HG02870 (cell line): ENCODE results near the gene MMRN2.
A peak's percentile ranks its signal among the peaks of the same experiment; 100 is the strongest.
"Not testable (repeated sequence)": the region's sequence is repeated elsewhere in the genome, so short reads cannot be mapped to it uniquely, and the experiment has no call there.

Experiments
- ATAC-seq: cut with Tn5 transposase; IDR thresholded peaks from one replicate; pipeline ENCODE4 v1.9.1; 2021; ENCODE audit warnings: mild to moderate bottlenecking, moderate library complexity; ENCODE audit not compliant: unreplicated experiment

MMRN2 gene

GRCh38 chr10:86957471-86958115 lies at the start of gene MMRN2:
TSS of gene MMRN2 (minus strand) at chr10:86957615. CDS start at chr10:86957541, 74 bp downstream.
- no peak for ATAC-seq

GRCh38 chr10:87007124-87007523 lies 49.7 kb upstream of the MMRN2 start:
- ATAC-seq, result not testable (repeated sequence)

- ATAC-seq, result no peak
Measured at GRCh38 chr10:87000491-87000890, 43.1 kb upstream of the MMRN2 start.

- ATAC-seq, result not testable (repeated sequence)
Measured at GRCh38 chr10:86999802-87000403, 42.5 kb upstream of the MMRN2 start.

- ATAC-seq, result no peak
Measured at GRCh38 chr10:86992929-86993328, 35.5 kb upstream of the MMRN2 start.

GRCh38 chr10:86992456-86992855 lies 35.0 kb upstream of the MMRN2 start:
- no peak for ATAC-seq

- ATAC-seq, result not testable (repeated sequence)
Measured at GRCh38 chr10:86991362-86991761, 33.9 kb upstream of the MMRN2 start.

GRCh38 chr10:86988520-86988919 lies 31.1 kb upstream of the MMRN2 start:
- no peak for ATAC-seq

GRCh38 chr10:86984498-86984897 lies 27.1 kb upstream of the MMRN2 start:
- ATAC-seq, result not testable (repeated sequence)

GRCh38 chr10:86981716-86982115 lies 24.3 kb upstream of the MMRN2 start:
- no peak for ATAC-seq

GRCh38 chr10:86981020-86981419 lies 23.6 kb upstream of the MMRN2 start:
- not testable (repeated sequence) for ATAC-seq

GRCh38 chr10:86979977-86980448 lies 22.6 kb upstream of the MMRN2 start:
- no peak for ATAC-seq

- no peak for ATAC-seq
Measured at GRCh38 chr10:86979296-86979818, 21.9 kb upstream of the MMRN2 start.

GRCh38 chr10:86978457-86978856 lies 21.0 kb upstream of the MMRN2 start:
- not testable (repeated sequence) for ATAC-seq

- ATAC-seq, result no peak
Measured at GRCh38 chr10:86976362-86977056, 19.1 kb upstream of the MMRN2 start.

GRCh38 chr10:86974484-86974883 lies 17.1 kb upstream of the MMRN2 start:
- no peak for ATAC-seq

- no peak for ATAC-seq
Measured at GRCh38 chr10:86972613-86973380, 15.4 kb upstream of the MMRN2 start.

GRCh38 chr10:86971232-86971991 lies 14.0 kb upstream of the MMRN2 start:
- peak; percentile 64 for ATAC-seq

- ATAC-seq, result no peak
Measured at GRCh38 chr10:86970982-86971231, 13.5 kb upstream of the MMRN2 start.

- no peak for ATAC-seq
Measured at GRCh38 chr10:86970162-86970981, 13.0 kb upstream of the MMRN2 start.
